ENCODE data around the gene USP51.
A peak's percentile ranks its signal among the peaks of the same experiment; 100 is the strongest.
"Not testable (repeated sequence)": the region's sequence is repeated elsewhere in the genome, so short reads cannot be mapped to it uniquely, and the experiment has no call there.

USP51 gene

DNA sequence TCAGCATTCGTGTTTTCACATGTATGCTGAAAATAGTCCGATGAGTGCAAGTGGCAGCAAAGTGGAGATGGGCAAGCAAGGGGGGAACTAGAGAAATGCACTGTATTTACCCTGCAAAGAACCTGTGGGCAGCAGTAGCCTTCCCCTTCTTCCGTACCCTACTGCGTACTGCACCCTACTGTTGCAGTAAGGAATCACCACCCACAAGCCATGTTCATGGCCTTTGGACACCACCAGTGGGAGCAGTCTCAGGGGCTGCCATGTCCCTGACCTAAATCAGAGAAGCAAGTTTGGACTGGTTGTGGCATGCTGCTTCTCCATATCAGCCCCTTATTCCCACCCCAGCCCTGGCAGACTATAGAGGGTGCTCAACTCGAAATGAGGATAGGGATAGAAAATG is 25.6 kb downstream of the USP51 start:
- not testable (repeated sequence) for H4K5ac ChIP-seq (ENCODE audit: low read length); H3K4me3 ChIP-seq (ENCODE audit: low read length); H4K8ac ChIP-seq (ENCODE audit: low read depth, low read length); H3K79me2 ChIP-seq (ENCODE audit: control insufficient read depth, insufficient read depth, low read length); H3K79me1 ChIP-seq (ENCODE audit: low read length); H3K56ac ChIP-seq (ENCODE audit: low read length); H2BK120ac ChIP-seq (ENCODE audit: low read depth, low read length); H2BK5ac ChIP-seq (ENCODE audit: low read length); H2AK5ac ChIP-seq (ENCODE audit: low read length); H3K4me1 ChIP-seq (ENCODE audit: control insufficient read depth, low read depth, low read length); H3K27ac ChIP-seq (ENCODE audit: low read depth, low read length); H3K18ac ChIP-seq (ENCODE audit: low read length); H3K4me2 ChIP-seq (ENCODE audit: low read length); H3K27me3 ChIP-seq (ENCODE audit: insufficient read depth, low read length, poor library complexity); DNase-seq; H3K23ac ChIP-seq (ENCODE audit: low read length); H3K36me3 ChIP-seq (ENCODE audit: control insufficient read depth, insufficient read depth, low read length); H2BK15ac ChIP-seq (replicated peaks; ENCODE audit: low read depth); H3K9ac ChIP-seq (ENCODE audit: low read length); H3K4ac ChIP-seq (ENCODE audit: low read depth, low read length)
- WGBS (ENCODE audit: extremely low coverage, insufficient coverage, low lambda C conversion rate) = no CpG with 5 or more reads among the region's 5 CpGs

GRCh38 chrX:55459926-55460325 is 29.7 kb downstream of the USP51 start:
- H3K4ac ChIP-seq (ENCODE audit: low read depth, low read length); H3K23ac ChIP-seq (ENCODE audit: low read length); H4K5ac ChIP-seq (ENCODE audit: low read length); H3K18ac ChIP-seq (ENCODE audit: low read length); H3K27me3 ChIP-seq (ENCODE audit: insufficient read depth, low read length, poor library complexity); H3K4me1 ChIP-seq (ENCODE audit: control insufficient read depth, low read depth, low read length); H3K27ac ChIP-seq (ENCODE audit: low read depth, low read length); H3K56ac ChIP-seq (ENCODE audit: low read length); H3K79me1 ChIP-seq (ENCODE audit: low read length); H3K9ac ChIP-seq (ENCODE audit: low read length); H3K4me2 ChIP-seq (ENCODE audit: low read length); H4K8ac ChIP-seq (ENCODE audit: low read depth, low read length); H2AK5ac ChIP-seq (ENCODE audit: low read length); H3K4me3 ChIP-seq (ENCODE audit: low read length); H3K36me3 ChIP-seq (ENCODE audit: control insufficient read depth, insufficient read depth, low read length); H2BK15ac ChIP-seq (replicated peaks; ENCODE audit: low read depth); H3K79me2 ChIP-seq (ENCODE audit: control insufficient read depth, insufficient read depth, low read length); H2BK5ac ChIP-seq (ENCODE audit: low read length); DNase-seq; H2BK120ac ChIP-seq (ENCODE audit: low read depth, low read length): not testable (repeated sequence)
- WGBS (ENCODE audit: extremely low coverage, insufficient coverage, low lambda C conversion rate) = no CpG with 5 or more reads among the region's 4 CpGs

DNA sequence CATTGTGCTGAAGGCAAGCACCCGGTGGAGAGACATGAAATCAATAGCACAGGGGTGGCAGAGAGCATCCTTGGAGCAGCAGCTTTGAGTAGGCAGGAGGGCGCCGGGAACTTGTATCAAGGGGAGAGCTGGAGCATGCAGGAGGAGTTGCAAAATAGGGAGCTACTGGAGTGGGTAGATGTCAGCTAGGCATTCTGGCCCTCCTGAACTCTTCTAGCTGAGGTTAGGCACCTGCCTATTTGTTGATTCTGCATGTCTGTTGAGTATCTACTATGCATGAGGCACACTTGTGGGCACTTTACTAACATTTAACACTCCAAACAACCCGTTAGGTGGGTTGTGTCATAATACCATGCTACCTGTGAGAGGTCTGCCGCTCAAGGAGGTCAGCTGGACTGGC is 30.2 kb downstream of the USP51 start:
- not testable (repeated sequence) for H3K23ac ChIP-seq (ENCODE audit: low read length); H2AK5ac ChIP-seq (ENCODE audit: low read length); H3K56ac ChIP-seq (ENCODE audit: low read length); H3K4me1 ChIP-seq (ENCODE audit: control insufficient read depth, low read depth, low read length); H2BK120ac ChIP-seq (ENCODE audit: low read depth, low read length); H3K27me3 ChIP-seq (ENCODE audit: insufficient read depth, low read length, poor library complexity); H3K4me3 ChIP-seq (ENCODE audit: low read length); DNase-seq; H3K9ac ChIP-seq (ENCODE audit: low read length); H4K8ac ChIP-seq (ENCODE audit: low read depth, low read length); H3K36me3 ChIP-seq (ENCODE audit: control insufficient read depth, insufficient read depth, low read length); H2BK5ac ChIP-seq (ENCODE audit: low read length); H3K4me2 ChIP-seq (ENCODE audit: low read length); H3K79me2 ChIP-seq (ENCODE audit: control insufficient read depth, insufficient read depth, low read length); H2BK15ac ChIP-seq (replicated peaks; ENCODE audit: low read depth); H3K27ac ChIP-seq (ENCODE audit: low read depth, low read length); H3K18ac ChIP-seq (ENCODE audit: low read length); H3K4ac ChIP-seq (ENCODE audit: low read depth, low read length); H4K5ac ChIP-seq (ENCODE audit: low read length); H3K79me1 ChIP-seq (ENCODE audit: low read length)
- WGBS (ENCODE audit: extremely low coverage, insufficient coverage, low lambda C conversion rate) = no CpG with 5 or more reads among the region's 5 CpGs

- WGBS (ENCODE audit: extremely low coverage, insufficient coverage, low lambda C conversion rate) = no CpG with 5 or more reads among the region's 6 CpGs
- not testable (repeated sequence) for H3K27me3 ChIP-seq (ENCODE audit: insufficient read depth, low read length, poor library complexity); H3K4me3 ChIP-seq (ENCODE audit: low read length)
Measured at GRCh38 chrX:55455708-55456107, 33.9 kb downstream of the USP51 start.

GRCh38 chrX:55452833-55453124 is 36.9 kb downstream of the USP51 start:
- no CpG with 5 or more reads among the region's 9 CpGs for WGBS (ENCODE audit: extremely low coverage, insufficient coverage, low lambda C conversion rate)
- no peaks in the 10 kb centered on the region for H3K79me1 ChIP-seq (ENCODE audit: low read length)
- H3K36me3 ChIP-seq (ENCODE audit: control insufficient read depth, insufficient read depth, low read length) = no peaks in the 10 kb centered on the region
- H3K27ac ChIP-seq (ENCODE audit: low read depth, low read length) = no peak overlapping the region
- peak overlapping the region; percentile 70 for H3K4me3 ChIP-seq (ENCODE audit: low read length)
- no peak for DNase-seq
- no peak overlapping the region for H2BK5ac ChIP-seq (ENCODE audit: low read length)
- no peak overlapping the region for H2AK5ac ChIP-seq (ENCODE audit: low read length)
- H2BK15ac ChIP-seq (replicated peaks; ENCODE audit: low read depth) = no peak overlapping the region
- H3K23ac ChIP-seq (ENCODE audit: low read length) = no peak overlapping the region
- H3K79me2 ChIP-seq (ENCODE audit: control insufficient read depth, insufficient read depth, low read length) = no peaks in the 10 kb centered on the region
- no peaks in the 10 kb centered on the region for H3K27me3 ChIP-seq (ENCODE audit: insufficient read depth, low read length, poor library complexity)
- no peaks in the 10 kb centered on the region for H3K4me1 ChIP-seq (ENCODE audit: control insufficient read depth, low read depth, low read length)
- no peak overlapping the region for H4K5ac ChIP-seq (ENCODE audit: low read length)
- H3K4me2 ChIP-seq (ENCODE audit: low read length) = peak overlapping the region; percentile 44
- no peak overlapping the region for H3K18ac ChIP-seq (ENCODE audit: low read length)
- H3K9ac ChIP-seq (ENCODE audit: low read length) = peak overlapping the region; percentile 74
- H3K56ac ChIP-seq (ENCODE audit: low read length) = peak overlapping the region; percentile 85
- H3K4ac ChIP-seq (ENCODE audit: low read depth, low read length) = no peak overlapping the region
- H4K8ac ChIP-seq (ENCODE audit: low read depth, low read length) = no peak overlapping the region
- H2BK120ac ChIP-seq (ENCODE audit: low read depth, low read length) = no peak overlapping the region

More at GRCh38 chrX:55455708-55456107, 33.9 kb downstream of the USP51 start:
- not testable (repeated sequence) for H3K36me3 ChIP-seq (ENCODE audit: control insufficient read depth, insufficient read depth, low read length); H3K4ac ChIP-seq (ENCODE audit: low read depth, low read length); H4K5ac ChIP-seq (ENCODE audit: low read length); H3K23ac ChIP-seq (ENCODE audit: low read length); H2BK5ac ChIP-seq (ENCODE audit: low read length); H3K27ac ChIP-seq (ENCODE audit: low read depth, low read length); H2BK120ac ChIP-seq (ENCODE audit: low read depth, low read length); DNase-seq; H3K4me1 ChIP-seq (ENCODE audit: control insufficient read depth, low read depth, low read length); H3K9ac ChIP-seq (ENCODE audit: low read length); H4K8ac ChIP-seq (ENCODE audit: low read depth, low read length); H3K79me1 ChIP-seq (ENCODE audit: low read length); H3K56ac ChIP-seq (ENCODE audit: low read length); H3K18ac ChIP-seq (ENCODE audit: low read length); H3K79me2 ChIP-seq (ENCODE audit: control insufficient read depth, insufficient read depth, low read length); H2BK15ac ChIP-seq (replicated peaks; ENCODE audit: low read depth); H3K4me2 ChIP-seq (ENCODE audit: low read length); H2AK5ac ChIP-seq (ENCODE audit: low read length)

DNA sequence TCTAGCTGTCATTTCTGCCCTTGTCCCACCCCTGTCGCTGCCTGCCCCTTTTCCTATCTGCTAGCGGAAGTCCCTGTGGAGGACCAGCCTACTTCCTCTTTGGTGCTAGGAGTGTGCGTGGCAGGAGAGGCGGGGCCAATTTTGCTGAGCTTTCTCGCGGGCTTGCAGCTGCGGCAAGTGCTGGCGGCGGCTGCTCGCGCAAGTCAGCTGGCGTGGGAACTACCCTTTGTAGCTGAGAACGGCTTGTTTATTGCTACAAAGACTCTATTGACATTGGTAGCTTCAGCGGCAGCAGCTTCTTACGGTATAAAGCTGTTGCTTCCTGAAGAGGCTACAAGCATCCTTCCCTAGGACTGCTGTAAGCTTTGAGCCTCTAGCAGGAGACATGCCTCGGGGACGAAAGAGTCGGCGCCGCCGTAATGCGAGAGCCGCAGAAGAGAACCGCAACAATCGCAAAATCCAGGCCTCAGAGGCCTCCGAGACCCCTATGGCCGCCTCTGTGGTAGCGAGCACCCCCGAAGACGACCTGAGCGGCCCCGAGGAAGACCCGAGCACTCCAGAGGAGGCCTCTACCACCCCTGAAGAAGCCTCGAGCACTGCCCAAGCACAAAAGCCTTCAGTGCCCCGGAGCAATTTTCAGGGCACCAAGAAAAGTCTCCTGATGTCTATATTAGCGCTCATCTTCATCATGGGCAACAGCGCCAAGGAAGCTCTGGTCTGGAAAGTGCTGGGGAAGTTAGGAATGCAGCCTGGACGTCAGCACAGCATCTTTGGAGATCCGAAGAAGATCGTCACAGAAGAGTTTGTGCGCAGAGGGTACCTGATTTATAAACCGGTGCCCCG is 37.4 kb downstream of the USP51 start, which contains the start of gene MAGEH1:
MAGEH1 (plus strand) TSS at position 138 of the 843 bp plus-strand sequence; CDS start at position 386, 248 bp downstream.
- H3K79me1 ChIP-seq (ENCODE audit: low read length) = no peaks in the 10 kb centered on the region
- H3K18ac ChIP-seq (ENCODE audit: low read length) = peak within 1 kb of the TSS; percentile 11
- H4K5ac ChIP-seq (ENCODE audit: low read length) = no peak within 1 kb of the TSS
- H3K4me2 ChIP-seq (ENCODE audit: low read length) = peak within 1 kb of the TSS; percentile 44
- H3K4me1 ChIP-seq (ENCODE audit: control insufficient read depth, low read depth, low read length) = no peaks in the 10 kb centered on the region
- WGBS (ENCODE audit: extremely low coverage, insufficient coverage, low lambda C conversion rate) = no CpG with 5 or more reads among the region's 43 CpGs
- no peaks in the 10 kb centered on the region for H3K79me2 ChIP-seq (ENCODE audit: control insufficient read depth, insufficient read depth, low read length)
- no peaks in the 10 kb centered on the region for H3K27me3 ChIP-seq (ENCODE audit: insufficient read depth, low read length, poor library complexity)
- H3K27ac ChIP-seq (ENCODE audit: low read depth, low read length) = no peak within 1 kb of the TSS
- H2BK5ac ChIP-seq (ENCODE audit: low read length) = no peak within 1 kb of the TSS
- peak within 1 kb of the TSS; percentile 74 for H3K9ac ChIP-seq (ENCODE audit: low read length)
- no peak within 1 kb of the TSS for H2BK15ac ChIP-seq (replicated peaks; ENCODE audit: low read depth)
- no peak within 1 kb of the TSS for H3K23ac ChIP-seq (ENCODE audit: low read length)
- H3K36me3 ChIP-seq (ENCODE audit: control insufficient read depth, insufficient read depth, low read length) = no peaks in the 10 kb centered on the region
- H4K8ac ChIP-seq (ENCODE audit: low read depth, low read length) = no peak within 1 kb of the TSS
- H3K4me3 ChIP-seq (ENCODE audit: low read length) = peak within 1 kb of the TSS; percentile 70
- peak within 1 kb of the TSS; percentile 85 for H3K56ac ChIP-seq (ENCODE audit: low read length)
- no peak within 1 kb of the TSS for H2AK5ac ChIP-seq (ENCODE audit: low read length)
- no peak within 1 kb of the TSS for H2BK120ac ChIP-seq (ENCODE audit: low read depth, low read length)
- DNase-seq = peak; percentile 86
- H3K4ac ChIP-seq (ENCODE audit: low read depth, low read length) = peak within 1 kb of the TSS; percentile 70

Measured in mesendoderm (in vitro differentiated cells).